RWPE2 (cell line): ENCODE data around the gene UBR1.
A peak's percentile ranks its signal among the peaks of the same experiment; 100 is the strongest.

ENCODE experiments used
- ATAC-seq: fragments of 200-7000 bp; cut with Tn5 transposase; 3 replicates; pipeline ENCODE4 v1.9.1; 2021; ENCODE audit warnings: low read depth
- DNase-seq: peaks from one replicate; pipeline ENCODE4 v3.0.0-alpha.2; 2020; ENCODE audit warnings: low spot score
- H3K27ac ChIP-seq: fragments of 450-650 bp; 2 replicates; pipeline ENCODE4 v1.5.1; 2017; ENCODE audit warnings: mild to moderate bottlenecking; ENCODE audit not compliant: poor library complexity, severe bottlenecking
- H3K27me3 ChIP-seq: fragments of 250-450 bp; sonication (Bioruptor Pico); 2 replicates; pipeline ENCODE4 v1.5.1; 2021; ENCODE audit warnings: mild to moderate bottlenecking, moderate library complexity; ENCODE audit not compliant: insufficient read depth, poor library complexity, severe bottlenecking
- H3K36me3 ChIP-seq: fragments of 250-450 bp; sonication (Bioruptor Pico); 2 replicates; pipeline ENCODE4 v1.5.1; 2020; ENCODE audit warnings: low read depth, mild to moderate bottlenecking, moderate library complexity
- H3K4me1 ChIP-seq: fragments of 250-450 bp; sonication (Bioruptor Pico); 2 replicates; pipeline ENCODE4 v1.5.1; 2021; ENCODE audit warnings: mild to moderate bottlenecking, moderate library complexity; ENCODE audit not compliant: insufficient read depth, poor library complexity, severe bottlenecking
- H3K4me3 ChIP-seq: fragments of 250-450 bp; sonication (Bioruptor Pico); 2 replicates; pipeline ENCODE4 v1.5.1; 2021; ENCODE audit warnings: mild to moderate bottlenecking, moderate library complexity; ENCODE audit not compliant: severe bottlenecking
- H3K9me3 ChIP-seq: fragments of 250-450 bp; sonication (Bioruptor Pico); 2 replicates; pipeline ENCODE4 v1.5.1; 2021; ENCODE audit warnings: mild to moderate bottlenecking, moderate library complexity; ENCODE audit not compliant: severe bottlenecking
- TF ChIP-seq, protein P1 (sequence below): fragments of 450-650 bp; IDR thresholded peaks from one replicate; pipeline ENCODE4 v1.5.1; 2017; ENCODE audit warnings: mild to moderate bottlenecking, moderate library complexity; ENCODE audit not compliant: poor library complexity, severe bottlenecking

The UBR1 gene

DNA sequence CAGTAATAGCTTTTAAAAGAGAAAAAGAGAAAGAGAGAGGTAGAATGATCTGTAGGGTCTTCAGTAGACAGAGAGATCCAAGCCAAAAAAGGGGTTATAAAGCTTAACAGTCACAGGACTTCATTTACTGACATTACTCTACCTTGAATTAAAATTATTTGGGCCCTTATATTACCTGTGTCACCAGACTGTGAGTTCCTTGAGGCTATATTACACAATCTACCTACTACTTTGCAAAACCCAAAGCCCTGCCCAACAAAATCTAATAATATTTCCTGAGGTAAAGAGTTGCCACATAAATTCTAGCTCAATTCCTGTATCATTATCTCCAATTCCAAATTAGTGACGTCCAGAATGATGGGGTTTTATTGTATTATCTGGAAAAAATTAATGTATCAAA lies 1.9 kb downstream of the UBR1 start:
- TF ChIP-seq, protein P1, sequence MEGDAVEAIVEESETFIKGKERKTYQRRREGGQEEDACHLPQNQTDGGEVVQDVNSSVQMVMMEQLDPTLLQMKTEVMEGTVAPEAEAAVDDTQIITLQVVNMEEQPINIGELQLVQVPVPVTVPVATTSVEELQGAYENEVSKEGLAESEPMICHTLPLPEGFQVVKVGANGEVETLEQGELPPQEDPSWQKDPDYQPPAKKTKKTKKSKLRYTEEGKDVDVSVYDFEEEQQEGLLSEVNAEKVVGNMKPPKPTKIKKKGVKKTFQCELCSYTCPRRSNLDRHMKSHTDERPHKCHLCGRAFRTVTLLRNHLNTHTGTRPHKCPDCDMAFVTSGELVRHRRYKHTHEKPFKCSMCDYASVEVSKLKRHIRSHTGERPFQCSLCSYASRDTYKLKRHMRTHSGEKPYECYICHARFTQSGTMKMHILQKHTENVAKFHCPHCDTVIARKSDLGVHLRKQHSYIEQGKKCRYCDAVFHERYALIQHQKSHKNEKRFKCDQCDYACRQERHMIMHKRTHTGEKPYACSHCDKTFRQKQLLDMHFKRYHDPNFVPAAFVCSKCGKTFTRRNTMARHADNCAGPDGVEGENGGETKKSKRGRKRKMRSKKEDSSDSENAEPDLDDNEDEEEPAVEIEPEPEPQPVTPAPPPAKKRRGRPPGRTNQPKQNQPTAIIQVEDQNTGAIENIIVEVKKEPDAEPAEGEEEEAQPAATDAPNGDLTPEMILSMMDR: no peak
- ATAC-seq (no peak), DNase-seq (no peak)
- Histone ChIP-seq H3K4me3 (no peak overlapping the region), H3K4me1 (peaks cover 39% of the 10 kb centered on the region), H3K36me3 (peaks cover 45% of the 10 kb centered on the region), H3K9me3 (no peaks in the 10 kb centered on the region), H3K27ac (peak overlapping the region; percentile 48), H3K27me3 (no peaks in the 10 kb centered on the region)

DNA sequence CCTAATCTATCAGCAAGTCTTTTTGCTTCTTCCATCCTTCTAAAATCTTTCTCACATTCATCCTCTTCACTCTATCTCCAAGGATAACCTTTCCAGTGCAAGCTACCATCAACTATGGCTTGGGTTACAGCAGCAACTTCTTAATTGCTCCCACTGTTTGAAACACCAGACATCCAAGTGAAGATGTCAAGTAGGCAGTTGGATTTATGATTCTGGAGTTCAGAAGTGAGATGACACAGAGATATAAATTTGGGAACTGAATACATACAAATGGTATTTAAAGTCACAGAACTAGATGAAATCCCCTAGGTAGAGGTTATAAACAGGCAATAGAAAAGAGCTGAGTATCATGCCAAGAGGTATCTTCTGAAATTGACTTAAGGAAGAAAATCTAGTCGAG lies 3.7 kb downstream of the UBR1 start:
- ATAC-seq (no peak), DNase-seq (no peak)
- Histone ChIP-seq H3K27me3 (no peaks in the 10 kb centered on the region), H3K27ac (peak overlapping the region; percentile 79), H3K4me3 (no peak overlapping the region), H3K9me3 (no peaks in the 10 kb centered on the region), H3K4me1 (peaks cover 39% of the 10 kb centered on the region), H3K36me3 (peaks cover 62% of the 10 kb centered on the region)
- TF ChIP-seq, protein P1: no peak

DNA sequence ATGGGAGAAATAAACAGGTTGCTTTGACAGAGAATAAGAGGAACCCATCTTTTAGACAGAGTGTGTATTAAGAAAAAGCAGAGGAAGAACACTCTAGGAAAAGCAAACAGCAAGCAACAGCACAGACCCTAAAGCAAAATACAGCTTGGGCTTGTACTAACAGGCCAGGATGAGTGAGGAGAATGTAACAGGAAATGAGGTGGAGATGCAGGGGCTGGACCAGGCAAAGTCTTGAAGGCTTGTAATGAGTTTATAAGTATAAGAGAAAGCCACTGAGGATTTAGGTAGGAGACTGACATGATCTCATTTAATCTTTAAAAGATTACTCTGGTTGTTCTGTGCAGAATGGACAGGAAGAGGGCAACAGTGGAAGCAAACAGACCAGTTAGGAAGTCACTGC lies 4.9 kb downstream of the UBR1 start:
- no peaks in the 10 kb centered on the region for H3K9me3 ChIP-seq
- H3K27ac ChIP-seq: peak overlapping the region; percentile 79
- peaks cover 44% of the 10 kb centered on the region for H3K4me1 ChIP-seq
- H3K36me3 ChIP-seq: peaks cover 70% of the 10 kb centered on the region
- no peak overlapping the region for H3K4me3 ChIP-seq
- TF ChIP-seq, protein P1: no peak
- ATAC-seq (peak; percentile 88), DNase-seq (no peak)
- no peaks in the 10 kb centered on the region for H3K27me3 ChIP-seq

DNA sequence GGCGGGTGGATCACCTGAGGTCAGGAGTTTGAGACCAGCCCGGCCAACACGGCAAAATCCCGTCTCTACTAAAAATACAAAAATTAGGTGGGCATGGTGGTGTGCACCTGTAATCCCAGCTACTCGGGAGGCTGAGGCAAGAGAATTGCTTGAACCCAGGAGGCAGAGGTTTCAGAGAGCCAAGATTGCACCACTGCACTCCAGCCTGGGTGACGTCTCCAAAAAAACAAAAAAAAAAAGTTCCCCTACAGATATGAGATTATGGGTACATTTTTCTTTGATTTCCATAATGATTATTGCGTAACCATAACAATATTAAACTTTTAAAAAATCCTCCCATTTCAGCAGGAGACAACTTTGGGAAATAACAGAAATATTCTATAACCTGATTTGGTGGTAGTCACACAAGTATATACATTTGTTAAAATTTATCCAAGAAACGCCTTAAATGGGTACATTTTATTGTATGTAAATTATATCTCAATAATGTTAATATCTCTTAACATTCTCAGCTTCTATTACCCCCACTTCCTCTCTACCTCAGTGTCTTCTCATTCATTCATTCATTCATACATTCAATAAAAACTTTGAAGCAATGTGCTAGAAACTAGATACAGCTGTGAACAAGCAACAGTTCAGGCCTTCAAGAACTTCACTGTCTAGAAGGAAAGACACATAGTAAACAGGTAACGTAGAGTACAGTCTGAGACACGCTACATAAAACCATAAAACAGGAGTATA lies 6.6 kb downstream of the UBR1 start:
- Histone ChIP-seq H3K27me3 (no peaks in the 10 kb centered on the region), H3K4me1 (peaks cover 39% of the 10 kb centered on the region), H3K27ac (no peak overlapping the region), H3K9me3 (no peaks in the 10 kb centered on the region), H3K36me3 (peaks cover 78% of the 10 kb centered on the region), H3K4me3 (no peak overlapping the region)
- no peak for DNase-seq
- no peak for ATAC-seq
- TF ChIP-seq, protein P1: no peak

DNA sequence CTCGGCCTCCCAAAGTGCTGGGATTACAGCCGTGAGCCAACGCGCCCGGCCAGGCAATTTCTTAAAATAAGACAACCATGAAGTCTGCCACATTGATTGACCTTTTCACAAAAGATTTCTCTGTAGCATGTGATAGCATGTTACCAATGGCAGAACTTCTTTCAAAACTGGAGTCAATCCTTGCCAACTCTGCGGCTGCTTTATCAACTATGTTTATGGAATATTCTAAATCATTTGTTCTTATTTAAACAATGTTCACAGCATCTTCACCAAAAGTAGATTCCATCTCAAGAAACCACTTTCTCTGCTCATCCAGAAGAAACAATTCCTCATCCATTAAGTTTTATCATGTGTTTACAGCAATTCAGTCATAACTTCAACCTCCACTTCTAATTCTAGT lies 9.4 kb downstream of the UBR1 start:
- Histone ChIP-seq H3K27me3 (no peaks in the 10 kb centered on the region), H3K4me1 (peaks cover 27% of the 10 kb centered on the region), H3K27ac (no peak overlapping the region), H3K36me3 (peaks cover 70% of the 10 kb centered on the region), H3K4me3 (no peak overlapping the region), H3K9me3 (no peaks in the 10 kb centered on the region)
- DNase-seq (no peak), ATAC-seq (no peak)
- TF ChIP-seq, protein P1: no peak
